Omental fat pad (tissue), 4 donors: ENCODE results near the gene LSM3. TPM values are rescaled to one million over a fixed set of nuclear protein-coding genes. Genes with fewer than 3 reads are reported as not detected.

Source experiments
- ATAC-seq: fragments of 150-250 bp; one replicate; pipeline ENCODE4 v1.9.1; 2016; ENCODE audit warnings: mild to moderate bottlenecking, moderate library complexity; ENCODE audit not compliant: low FRiP score
- DNase-seq: peaks from one replicate; pipeline ENCODE4 v3.0.0-alpha.2; 2019; ENCODE audit warnings: low spot score
- CTCF ChIP-seq, 3 donors: fragments of 450-650 bp; IDR thresholded peaks; one replicate each; pipeline ENCODE4 v1.5.1; 2016 to 2017; ENCODE audit warnings: antibody characterized with exemption in 3 of 3, mild to moderate bottlenecking in 3 of 3, moderate library complexity in 2 of 3
- total RNA-seq, 4 donors: library from RNA; depleted of rRNA; stranded (reverse); fragments of >200 nt; gene quantifications; one replicate each; pipeline ENCODE4 v1.1.0, GENCODE V29; 2016

Gene LSM3
- total RNA-seq, 4 donors from 2014 or later, result 8.0 to 12.4 (median 10.9) TPM

GRCh38 chr3:14147617-14148016, 31.0 kb upstream of the LSM3 start:
- DNase-seq, result no peak
- no peak for ATAC-seq
- no peak for TF ChIP-seq CTCF (IDR thresholded peaks at IDR 0.05)

GRCh38 chr3:14148041-14148985, 30.3 kb upstream of the LSM3 start:
- no peak for DNase-seq
- ATAC-seq, result no peak
- TF ChIP-seq CTCF (IDR thresholded peaks at IDR 0.05), result no peak

GRCh38 chr3:14150078-14150477, 28.5 kb upstream of the LSM3 start:
- no peak for TF ChIP-seq CTCF (IDR thresholded peaks at IDR 0.05)
- ATAC-seq (no peak), DNase-seq (no peak)

GRCh38 chr3:14150491-14151230, 28.0 kb upstream of the LSM3 start:
- TF ChIP-seq CTCF (IDR thresholded peaks at IDR 0.05), result no peak
- ATAC-seq (no peak), DNase-seq (no peak)

- no peak for TF ChIP-seq CTCF (IDR thresholded peaks at IDR 0.05)
- no peak for ATAC-seq
- no peak for DNase-seq
Observed at GRCh38 chr3:14151471-14152083, 27.0 kb upstream of the LSM3 start.

GRCh38 chr3:14152233-14152962, 26.2 kb upstream of the LSM3 start:
- no peak for TF ChIP-seq CTCF (IDR thresholded peaks at IDR 0.05)
- DNase-seq (no peak), ATAC-seq (no peak)
